ENCODE results near the gene UGP2.

Gene UGP2

GRCh38 chr2:63865159-63865799 is 23.6 kb downstream of the UGP2 start:
- no peaks in the 10 kb centered on the region for H3K9me3 ChIP-seq
- no peaks in the 10 kb centered on the region for H3K4me1 ChIP-seq
- no peak for TF ChIP-seq CTCF (IDR thresholded peaks at IDR 0.05; ENCODE audit: low read depth, low read length)
- H3K27me3 ChIP-seq = no peaks in the 10 kb centered on the region
- no peak overlapping the region for H3K4me3 ChIP-seq (ENCODE audit: low read depth, low read length)
- no peak for DNase-seq
- no peaks in the 10 kb centered on the region for H3K36me3 ChIP-seq

GRCh38 chr2:63866009-63866709 is 24.5 kb downstream of the UGP2 start:
- Histone ChIP-seq H3K4me3 (ENCODE audit: low read depth, low read length) (no peak overlapping the region), H3K27me3 (no peaks in the 10 kb centered on the region), H3K4me1 (no peaks in the 10 kb centered on the region), H3K36me3 (no peaks in the 10 kb centered on the region), H3K9me3 (no peaks in the 10 kb centered on the region)
- DNase-seq = no peak
- TF ChIP-seq CTCF (IDR thresholded peaks at IDR 0.05; ENCODE audit: low read depth, low read length) = no peak

GRCh38 chr2:63870679-63871078 is 29.0 kb downstream of the UGP2 start:
- TF ChIP-seq CTCF (IDR thresholded peaks at IDR 0.05; ENCODE audit: low read depth, low read length) = no peak
- Histone ChIP-seq H3K4me3 (ENCODE audit: low read depth, low read length) (no peak overlapping the region), H3K36me3 (no peaks in the 10 kb centered on the region), H3K27me3 (no peaks in the 10 kb centered on the region), H3K9me3 (no peaks in the 10 kb centered on the region), H3K4me1 (no peaks in the 10 kb centered on the region)
- DNase-seq = no peak

- Histone ChIP-seq H3K36me3 (no peaks in the 10 kb centered on the region), H3K4me3 (ENCODE audit: low read depth, low read length) (no peak overlapping the region), H3K27me3 (no peaks in the 10 kb centered on the region), H3K4me1 (no peaks in the 10 kb centered on the region), H3K9me3 (no peaks in the 10 kb centered on the region)
- no peak for TF ChIP-seq CTCF (IDR thresholded peaks at IDR 0.05; ENCODE audit: low read depth, low read length)
- DNase-seq = no peak
Measured at GRCh38 chr2:63871864-63872263, 30.2 kb downstream of the UGP2 start.

- TF ChIP-seq CTCF (IDR thresholded peaks at IDR 0.05; ENCODE audit: low read depth, low read length) = no peak
- Histone ChIP-seq H3K36me3 (no peaks in the 10 kb centered on the region), H3K4me3 (ENCODE audit: low read depth, low read length) (no peak overlapping the region), H3K4me1 (no peaks in the 10 kb centered on the region), H3K9me3 (no peaks in the 10 kb centered on the region), H3K27me3 (no peaks in the 10 kb centered on the region)
- no peak for DNase-seq
Measured at GRCh38 chr2:63872571-63873328, 31.1 kb downstream of the UGP2 start.
